ENCODE data around the gene CCDC110. TPM values are rescaled to one million over a fixed set of nuclear protein-coding genes. Genes with fewer than 3 reads are reported as not detected.

Gene CCDC110
- total and polyA plus RNA-seq, 3 donors from 2014 or later = 28.1 to 78.1 (median 39.1) TPM

DNA sequence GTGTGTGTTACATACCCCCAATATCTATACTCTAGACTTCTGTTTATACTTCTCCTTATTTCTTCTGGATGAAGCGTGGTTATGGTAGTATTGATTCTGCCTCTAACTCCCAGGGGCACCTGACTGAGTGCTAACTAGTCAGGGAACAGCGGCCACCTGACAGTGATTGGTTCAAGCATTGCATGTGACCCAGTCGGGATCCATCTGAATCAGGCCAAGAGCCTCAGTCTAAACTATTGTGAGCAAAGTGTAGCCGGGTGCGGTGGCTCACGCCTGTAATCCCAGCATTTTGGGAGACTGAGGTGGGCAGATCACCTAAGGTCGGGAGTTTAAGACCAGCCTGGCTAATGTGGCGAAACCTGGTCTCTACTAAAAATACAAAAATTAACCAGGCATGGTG lies 10.0 kb downstream of the CCDC110 start:
- H3K4me3 ChIP-seq = no peak overlapping the region
- H3K27ac ChIP-seq = no peak overlapping the region
- no peaks in the 10 kb centered on the region for H3K27me3 ChIP-seq
- H3K4me1 ChIP-seq = no peaks in the 10 kb centered on the region
- WGBS, 2 donors = 89% methylated on average over 7 to 8 of the region's 8 CpGs
- H3K9me3 ChIP-seq = no peaks in the 10 kb centered on the region
- TF ChIP-seq, protein P1, sequence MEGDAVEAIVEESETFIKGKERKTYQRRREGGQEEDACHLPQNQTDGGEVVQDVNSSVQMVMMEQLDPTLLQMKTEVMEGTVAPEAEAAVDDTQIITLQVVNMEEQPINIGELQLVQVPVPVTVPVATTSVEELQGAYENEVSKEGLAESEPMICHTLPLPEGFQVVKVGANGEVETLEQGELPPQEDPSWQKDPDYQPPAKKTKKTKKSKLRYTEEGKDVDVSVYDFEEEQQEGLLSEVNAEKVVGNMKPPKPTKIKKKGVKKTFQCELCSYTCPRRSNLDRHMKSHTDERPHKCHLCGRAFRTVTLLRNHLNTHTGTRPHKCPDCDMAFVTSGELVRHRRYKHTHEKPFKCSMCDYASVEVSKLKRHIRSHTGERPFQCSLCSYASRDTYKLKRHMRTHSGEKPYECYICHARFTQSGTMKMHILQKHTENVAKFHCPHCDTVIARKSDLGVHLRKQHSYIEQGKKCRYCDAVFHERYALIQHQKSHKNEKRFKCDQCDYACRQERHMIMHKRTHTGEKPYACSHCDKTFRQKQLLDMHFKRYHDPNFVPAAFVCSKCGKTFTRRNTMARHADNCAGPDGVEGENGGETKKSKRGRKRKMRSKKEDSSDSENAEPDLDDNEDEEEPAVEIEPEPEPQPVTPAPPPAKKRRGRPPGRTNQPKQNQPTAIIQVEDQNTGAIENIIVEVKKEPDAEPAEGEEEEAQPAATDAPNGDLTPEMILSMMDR (IDR thresholded peaks at IDR 0.05) = no peak
- TF ChIP-seq POLR2A (IDR thresholded peaks at IDR 0.05) = no peak
- no peak for DNase-seq
- H3K36me3 ChIP-seq (ENCODE audit: low read depth, missing control alignments) = no peaks in the 10 kb centered on the region
- intact Hi-C loops (cut with DNase I; ENCODE audit: low total_unique reads) = no loop called here

DNA sequence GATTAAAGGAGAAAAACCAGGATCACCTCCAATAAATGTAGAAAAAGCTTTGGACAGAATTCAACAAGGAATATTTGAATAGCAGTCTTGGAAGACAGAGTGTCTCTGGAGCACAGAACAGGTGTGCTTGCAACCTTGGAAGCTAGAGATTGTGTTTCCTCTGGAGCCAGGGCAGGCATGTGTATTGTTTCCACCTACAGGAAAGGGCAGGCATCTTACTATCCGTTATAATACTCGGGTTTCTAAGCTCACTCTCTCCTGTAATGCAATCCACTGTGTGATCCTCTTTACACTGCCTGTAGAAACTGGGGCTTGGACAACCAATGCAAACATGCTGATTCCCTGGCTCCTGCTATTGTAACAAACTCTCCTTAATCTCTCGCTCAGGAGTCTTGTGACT lies 14.4 kb downstream of the CCDC110 start:
- Histone ChIP-seq H3K27ac (no peak overlapping the region), H3K9me3 (no peaks in the 10 kb centered on the region), H3K4me1 (no peaks in the 10 kb centered on the region), H3K36me3 (ENCODE audit: low read depth, missing control alignments) (no peaks in the 10 kb centered on the region), H3K27me3 (no peaks in the 10 kb centered on the region), H3K4me3 (no peak overlapping the region)
- intact Hi-C loops (cut with DNase I; ENCODE audit: low total_unique reads) = no loop called here
- TF ChIP-seq, protein P1 (IDR thresholded peaks at IDR 0.05) = no peak
- no peak for TF ChIP-seq POLR2A (IDR thresholded peaks at IDR 0.05)
- 60 to 63% methylated on average over 3 of the region's 3 CpGs for WGBS, 2 donors
- DNase-seq = no peak

DNA sequence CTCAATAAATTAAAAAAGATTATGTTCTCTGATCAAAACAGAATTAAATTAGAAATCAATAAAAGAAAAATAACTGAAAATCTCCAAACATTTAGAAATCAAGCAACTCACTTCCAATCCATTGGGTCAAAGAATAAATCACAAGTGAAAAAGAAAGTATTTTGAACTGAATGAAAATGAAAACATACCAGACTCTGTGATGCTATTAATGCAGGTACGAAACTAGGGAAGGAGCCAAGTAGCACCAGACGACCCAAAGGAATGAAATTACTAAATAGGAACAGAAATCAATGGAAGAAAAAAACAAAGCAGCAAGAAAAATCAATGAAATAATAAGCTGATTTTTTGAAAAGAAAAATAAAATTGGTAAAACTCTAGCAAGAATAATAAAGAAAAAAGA lies 15.4 kb downstream of the CCDC110 start:
- H3K4me3 ChIP-seq = no peak overlapping the region
- H3K36me3 ChIP-seq (ENCODE audit: low read depth, missing control alignments) = no peaks in the 10 kb centered on the region
- no peaks in the 10 kb centered on the region for H3K4me1 ChIP-seq
- no peaks in the 10 kb centered on the region for H3K27me3 ChIP-seq
- no peaks in the 10 kb centered on the region for H3K9me3 ChIP-seq
- TF ChIP-seq, protein P1 (IDR thresholded peaks at IDR 0.05) = no peak
- no peak for TF ChIP-seq POLR2A (IDR thresholded peaks at IDR 0.05)
- 47 to 50% methylated on average over 2 of the region's 2 CpGs for WGBS, 2 donors
- no peak overlapping the region for H3K27ac ChIP-seq
- DNase-seq = no peak
- intact Hi-C loops (cut with DNase I; ENCODE audit: low total_unique reads) = no loop called here

DNA sequence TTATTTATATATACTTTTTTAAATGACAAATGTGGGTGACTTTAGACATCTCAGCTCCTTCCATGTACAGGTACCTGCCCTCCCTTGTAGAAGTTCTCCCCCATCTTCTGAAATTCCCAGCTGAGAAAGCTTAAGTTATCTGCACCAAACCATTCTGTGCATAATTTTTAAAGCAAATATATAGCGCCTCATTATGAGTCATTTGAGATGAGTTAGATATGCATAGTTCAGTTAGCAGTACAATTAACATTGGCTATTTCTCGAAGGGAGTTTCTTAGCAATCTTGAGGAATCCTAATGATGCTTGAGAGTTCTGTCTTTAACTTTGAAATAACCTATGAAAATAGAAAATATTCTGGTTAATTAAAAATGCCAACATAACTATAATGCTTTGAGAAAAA lies 26.3 kb downstream of the CCDC110 start:
- WGBS, 2 donors = 95 to 96% methylated on average over 2 of the region's 2 CpGs
- DNase-seq = no peak
- Histone ChIP-seq H3K9me3 (no peaks in the 10 kb centered on the region), H3K36me3 (ENCODE audit: low read depth, missing control alignments) (no peaks in the 10 kb centered on the region), H3K4me3 (no peak overlapping the region), H3K4me1 (no peaks in the 10 kb centered on the region), H3K27ac (no peak overlapping the region), H3K27me3 (no peaks in the 10 kb centered on the region)
- no peak for TF ChIP-seq POLR2A (IDR thresholded peaks at IDR 0.05)
- TF ChIP-seq, protein P1 (IDR thresholded peaks at IDR 0.05) = no peak
- intact Hi-C loops (cut with DNase I; ENCODE audit: low total_unique reads) = no loop called here

DNA sequence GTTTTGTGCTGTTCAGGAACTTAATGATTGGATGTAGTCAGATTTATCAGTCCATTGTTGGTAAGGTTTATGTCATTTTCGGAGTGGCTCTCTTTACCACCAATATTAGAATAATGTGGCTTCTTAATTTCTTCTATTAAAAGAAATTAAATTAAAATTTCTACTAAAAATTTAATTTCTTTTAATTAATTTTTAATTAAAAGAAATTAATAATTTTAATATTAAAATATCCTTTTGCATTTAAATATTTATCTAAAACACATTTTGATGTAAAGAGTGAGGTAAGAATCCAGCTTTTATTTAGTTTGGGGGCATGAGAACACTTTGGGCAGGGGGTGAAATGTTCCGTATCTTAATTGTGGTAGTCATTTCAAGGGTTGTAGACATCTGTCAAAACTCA lies 30.1 kb downstream of the CCDC110 start:
- Histone ChIP-seq H3K36me3 (ENCODE audit: low read depth, missing control alignments) (no peaks in the 10 kb centered on the region), H3K4me1 (no peaks in the 10 kb centered on the region), H3K9me3 (no peaks in the 10 kb centered on the region), H3K27ac (no peak overlapping the region), H3K27me3 (no peaks in the 10 kb centered on the region), H3K4me3 (no peak overlapping the region)
- DNase-seq = no peak
- WGBS, 2 donors = 89 to 90% methylated on average over 2 of the region's 2 CpGs
- intact Hi-C loops (cut with DNase I; ENCODE audit: low total_unique reads) = no loop called here
- TF ChIP-seq POLR2A (IDR thresholded peaks at IDR 0.05) = no peak
- TF ChIP-seq, protein P1 (IDR thresholded peaks at IDR 0.05) = no peak

Data from testis (tissue), 3 donors.